PC-3 (cell line): ENCODE data around the gene ATP10A.

Experiments used
- EZH2 ChIP-seq: fragments of 300-600 bp; sonication (generic); IDR thresholded peaks from one replicate; pipeline ENCODE4 v1.6.1; 2017; ENCODE audit warnings: antibody characterized with exemption, mild to moderate bottlenecking, low read length; ENCODE audit not compliant: unreplicated experiment
- EZH2phosphoT487 ChIP-seq: fragments of 300-600 bp; sonication (generic); IDR thresholded peaks from 2 replicates; pipeline ENCODE4 v1.6.1; 2018; ENCODE audit warnings: mild to moderate bottlenecking, antibody characterized with exemption, low read length, borderline replicate concordance
- TF ChIP-seq, protein P1 (sequence below): fragments of 300-600 bp; sonication (generic); conservative IDR thresholded peaks from 2 replicates; pipeline ENCODE4 v1.5.1; 2017; ENCODE audit warnings: antibody characterized with exemption, low read depth, mild to moderate bottlenecking, low read length

DNA sequence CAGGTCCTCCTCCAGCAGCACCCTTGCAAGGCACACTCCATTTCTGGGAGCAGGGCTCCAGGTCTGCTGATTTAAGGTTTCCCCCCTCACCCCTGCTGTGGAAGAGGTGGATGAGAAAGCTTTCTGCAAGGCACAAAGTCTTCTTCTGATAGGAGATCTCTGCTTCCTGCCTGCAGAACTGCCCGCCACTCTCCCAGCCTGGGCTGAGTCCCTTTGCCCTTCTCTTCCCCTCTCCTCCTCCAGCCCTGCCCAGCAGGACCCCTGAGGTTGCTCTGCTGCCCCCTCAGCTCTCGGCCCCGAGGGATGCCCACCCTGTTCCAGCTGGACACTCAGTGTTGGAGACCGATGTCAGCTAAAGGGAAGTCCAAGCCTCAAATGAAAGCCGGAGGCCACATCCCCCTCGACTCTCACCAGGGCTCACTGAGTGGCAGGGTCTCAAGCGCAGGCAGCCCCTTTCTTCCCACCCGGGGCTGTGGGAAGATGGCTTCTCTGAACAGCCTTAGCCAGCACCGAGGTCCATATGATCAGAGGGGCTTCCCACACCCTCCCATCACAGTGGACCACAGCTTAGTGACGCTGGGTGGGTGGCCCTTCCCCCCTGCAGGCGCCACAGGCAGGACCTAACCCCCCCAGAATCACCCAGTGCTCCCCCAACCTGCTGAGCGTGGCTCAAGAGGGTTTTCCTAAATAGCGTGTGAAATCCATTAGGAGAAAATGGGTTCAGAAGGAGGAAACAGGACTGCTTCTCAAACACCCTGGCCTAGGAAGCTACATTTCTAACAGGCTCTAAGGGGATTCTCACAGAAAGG, 4.0 kb downstream of the ATP10A start:
- TF ChIP-seq EZH2 (no peak), EZH2phosphoT487 (no peak)
- TF ChIP-seq, protein P1, sequence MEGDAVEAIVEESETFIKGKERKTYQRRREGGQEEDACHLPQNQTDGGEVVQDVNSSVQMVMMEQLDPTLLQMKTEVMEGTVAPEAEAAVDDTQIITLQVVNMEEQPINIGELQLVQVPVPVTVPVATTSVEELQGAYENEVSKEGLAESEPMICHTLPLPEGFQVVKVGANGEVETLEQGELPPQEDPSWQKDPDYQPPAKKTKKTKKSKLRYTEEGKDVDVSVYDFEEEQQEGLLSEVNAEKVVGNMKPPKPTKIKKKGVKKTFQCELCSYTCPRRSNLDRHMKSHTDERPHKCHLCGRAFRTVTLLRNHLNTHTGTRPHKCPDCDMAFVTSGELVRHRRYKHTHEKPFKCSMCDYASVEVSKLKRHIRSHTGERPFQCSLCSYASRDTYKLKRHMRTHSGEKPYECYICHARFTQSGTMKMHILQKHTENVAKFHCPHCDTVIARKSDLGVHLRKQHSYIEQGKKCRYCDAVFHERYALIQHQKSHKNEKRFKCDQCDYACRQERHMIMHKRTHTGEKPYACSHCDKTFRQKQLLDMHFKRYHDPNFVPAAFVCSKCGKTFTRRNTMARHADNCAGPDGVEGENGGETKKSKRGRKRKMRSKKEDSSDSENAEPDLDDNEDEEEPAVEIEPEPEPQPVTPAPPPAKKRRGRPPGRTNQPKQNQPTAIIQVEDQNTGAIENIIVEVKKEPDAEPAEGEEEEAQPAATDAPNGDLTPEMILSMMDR: no peak
